ENCODE measurements around the gene HLA-DMA.

DNA sequence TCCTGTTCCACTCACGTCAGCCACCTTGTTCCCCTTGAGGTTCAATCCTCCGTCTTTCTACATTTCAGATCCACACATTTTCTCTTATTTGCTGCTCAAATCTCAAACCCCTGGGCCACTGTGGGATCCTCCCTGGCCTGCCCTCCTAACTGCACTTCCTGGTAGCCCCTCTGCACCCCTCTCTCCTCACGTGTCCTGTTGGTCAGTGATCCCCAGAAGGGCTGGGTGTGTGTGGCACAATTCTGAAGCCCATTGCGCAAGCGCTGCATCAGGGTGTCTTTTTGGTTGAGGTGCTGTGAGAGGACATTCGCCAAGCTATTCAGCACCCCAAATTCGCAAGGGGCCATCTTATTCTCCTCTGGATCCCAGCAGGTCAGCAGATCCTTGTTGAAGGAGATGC is 14.4 kb downstream of the HLA-DMA start:
- no peak for TF ChIP-seq HDAC6 (IDR thresholded peaks at IDR 0.05; ENCODE audit: low read depth, low read length)
- TF ChIP-seq, protein P1, sequence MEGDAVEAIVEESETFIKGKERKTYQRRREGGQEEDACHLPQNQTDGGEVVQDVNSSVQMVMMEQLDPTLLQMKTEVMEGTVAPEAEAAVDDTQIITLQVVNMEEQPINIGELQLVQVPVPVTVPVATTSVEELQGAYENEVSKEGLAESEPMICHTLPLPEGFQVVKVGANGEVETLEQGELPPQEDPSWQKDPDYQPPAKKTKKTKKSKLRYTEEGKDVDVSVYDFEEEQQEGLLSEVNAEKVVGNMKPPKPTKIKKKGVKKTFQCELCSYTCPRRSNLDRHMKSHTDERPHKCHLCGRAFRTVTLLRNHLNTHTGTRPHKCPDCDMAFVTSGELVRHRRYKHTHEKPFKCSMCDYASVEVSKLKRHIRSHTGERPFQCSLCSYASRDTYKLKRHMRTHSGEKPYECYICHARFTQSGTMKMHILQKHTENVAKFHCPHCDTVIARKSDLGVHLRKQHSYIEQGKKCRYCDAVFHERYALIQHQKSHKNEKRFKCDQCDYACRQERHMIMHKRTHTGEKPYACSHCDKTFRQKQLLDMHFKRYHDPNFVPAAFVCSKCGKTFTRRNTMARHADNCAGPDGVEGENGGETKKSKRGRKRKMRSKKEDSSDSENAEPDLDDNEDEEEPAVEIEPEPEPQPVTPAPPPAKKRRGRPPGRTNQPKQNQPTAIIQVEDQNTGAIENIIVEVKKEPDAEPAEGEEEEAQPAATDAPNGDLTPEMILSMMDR (IDR thresholded peaks at IDR 0.05; ENCODE audit: control extremely low read depth in 1 of 3, insufficient read depth in 1 of 3, low read depth in 1 of 3, low read length in 3 of 3), result no peak
- no peak for TF ChIP-seq EZH2 (IDR thresholded peaks at IDR 0.05; ENCODE audit: low read depth, low read length, severe bottlenecking)
- no peak for TF ChIP-seq POLR2A (IDR thresholded peaks at IDR 0.05; ENCODE audit: control extremely low read depth in 1 of 2, low read depth in 2 of 2, low read length in 2 of 2)
- no peak for TF ChIP-seq TCF12 (IDR thresholded peaks at IDR 0.05; ENCODE audit: low read depth, low read length)
- TF ChIP-seq HDAC2 (IDR thresholded peaks at IDR 0.05; ENCODE audit: borderline replicate concordance in 1 of 2, low read depth in 2 of 2, low read length in 2 of 2), result no peak
- TF ChIP-seq SIRT6 (IDR thresholded peaks at IDR 0.05; ENCODE audit: low read length), result no peak

Data from H1 (cell line).